DMS153 treated with DMSO at 0.1 percent for 48 hours (cell line): ENCODE results near the gene KCNH1.
A peak's percentile ranks its signal among the peaks of the same experiment; 100 is the strongest.
"Not testable (repeated sequence)": the region's sequence is repeated elsewhere in the genome, so short reads cannot be mapped to it uniquely, and the experiment has no call there.

ENCODE experiments used
- DNase-seq: peaks from one replicate; lab custom pipeline; 2025; ENCODE audit not compliant: unreplicated experiment; lab: John Stamatoyannopoulos, UW

The KCNH1 gene

GRCh38 chr1:211011128-211011527, 122.8 kb downstream of the KCNH1 start:
- not testable (repeated sequence) for DNase-seq

DNA sequence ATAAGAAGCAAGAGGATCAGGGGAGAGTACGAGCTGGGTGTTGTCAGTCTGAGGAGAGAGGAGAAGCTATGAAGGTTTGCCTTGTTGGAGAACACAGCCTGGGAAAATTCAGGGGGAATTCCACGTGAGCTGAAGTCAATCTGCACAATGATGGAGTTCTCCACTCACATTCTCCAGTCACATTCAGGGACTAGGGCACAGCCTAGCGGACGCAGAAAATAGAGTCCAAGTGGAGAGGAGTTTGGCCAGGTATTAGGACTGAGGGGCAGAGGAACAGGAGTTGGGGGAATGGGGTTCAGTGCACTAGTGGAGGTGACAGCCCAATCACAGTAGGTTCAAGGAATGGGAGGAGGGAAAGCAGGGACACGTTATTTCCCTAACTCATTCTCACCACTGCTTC, 124.0 kb downstream of the KCNH1 start:
- no peak for DNase-seq

DNA sequence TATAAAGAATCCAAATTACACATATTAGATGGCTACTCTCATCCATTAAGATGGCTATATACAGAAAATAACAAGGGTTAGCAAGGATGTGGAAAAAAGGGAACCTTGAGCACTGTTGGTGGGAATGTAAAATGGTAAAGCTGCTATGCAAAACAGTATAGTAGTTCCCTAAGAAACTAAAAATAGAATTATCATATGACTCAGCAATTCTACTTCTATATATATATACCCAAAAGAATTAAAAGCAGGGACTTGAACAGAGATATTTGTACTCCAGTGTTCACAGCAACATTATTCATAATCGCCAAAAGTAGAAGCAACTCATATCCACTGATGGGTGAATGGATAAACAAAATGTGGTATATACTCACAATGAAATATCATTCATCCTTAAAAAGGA, 126.1 kb downstream of the KCNH1 start:
- no peak for DNase-seq

DNA sequence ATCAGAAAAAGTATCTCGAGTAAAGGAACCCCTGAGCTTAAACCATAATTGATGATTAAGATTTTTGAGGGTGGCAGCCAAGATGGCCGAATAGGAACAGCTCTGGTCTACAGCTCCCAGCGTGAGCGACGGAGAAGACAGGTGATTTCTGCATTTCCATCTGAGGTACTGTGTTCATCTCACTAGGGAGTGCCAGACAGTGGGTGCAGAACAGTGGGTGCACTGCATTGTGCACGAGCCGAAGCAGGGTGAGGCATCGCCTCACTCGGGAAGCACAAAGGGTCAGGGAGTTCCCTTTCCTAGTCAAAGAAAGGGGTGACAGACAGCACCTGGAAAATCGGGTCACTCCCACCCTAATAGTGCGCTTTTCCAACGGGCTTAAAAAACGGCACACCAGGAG, 138.0 kb downstream of the KCNH1 start:
- DNase-seq = not testable (repeated sequence)

GRCh38 chr1:210992837-210993236, 141.1 kb downstream of the KCNH1 start:
- no peak for DNase-seq

DNA sequence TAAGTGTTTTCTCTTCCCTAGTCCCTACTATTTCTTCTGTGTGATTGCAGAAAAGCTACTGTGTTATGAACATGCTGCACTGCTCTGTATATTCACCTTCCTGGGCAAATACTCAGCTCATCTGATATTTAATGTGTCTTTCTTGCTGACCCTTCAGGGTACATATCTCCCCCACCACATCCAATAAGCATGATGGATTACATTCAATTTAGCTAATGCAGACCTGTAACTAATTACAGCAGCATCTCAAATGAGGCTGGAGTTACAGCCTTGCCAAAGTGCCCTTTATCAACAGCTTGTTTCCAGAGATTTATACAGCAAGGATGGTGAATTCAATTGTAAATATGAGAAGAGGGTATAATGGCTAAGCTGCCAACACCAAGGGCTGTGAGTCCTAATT, 144.0 kb downstream of the KCNH1 start:
- DNase-seq = no peak

DNA sequence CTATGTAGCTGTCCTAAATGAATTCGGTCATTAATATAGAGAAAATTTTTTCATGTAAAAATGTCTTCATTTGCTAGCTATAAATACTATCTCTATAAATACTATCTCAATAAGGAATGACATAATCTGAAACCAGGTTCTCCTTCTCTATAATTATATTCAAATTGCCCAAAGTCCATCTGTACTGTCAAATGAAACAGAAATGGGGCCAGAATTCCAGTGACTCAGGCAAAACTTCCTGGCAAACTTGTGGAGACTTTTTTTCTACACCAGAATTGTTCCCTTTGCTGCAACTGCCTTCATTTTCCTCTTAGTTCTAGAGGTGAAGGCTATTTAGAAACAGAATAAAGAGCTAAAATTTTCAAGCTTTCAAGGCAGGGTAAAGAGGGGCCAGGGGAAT, 152.5 kb downstream of the KCNH1 start:
- no peak for DNase-seq

- no peak for DNase-seq
Measured at GRCh38 chr1:210980082-210980481, 153.9 kb downstream of the KCNH1 start.

GRCh38 chr1:210978974-210979354, 155.0 kb downstream of the KCNH1 start:
- no peak for DNase-seq

DNA sequence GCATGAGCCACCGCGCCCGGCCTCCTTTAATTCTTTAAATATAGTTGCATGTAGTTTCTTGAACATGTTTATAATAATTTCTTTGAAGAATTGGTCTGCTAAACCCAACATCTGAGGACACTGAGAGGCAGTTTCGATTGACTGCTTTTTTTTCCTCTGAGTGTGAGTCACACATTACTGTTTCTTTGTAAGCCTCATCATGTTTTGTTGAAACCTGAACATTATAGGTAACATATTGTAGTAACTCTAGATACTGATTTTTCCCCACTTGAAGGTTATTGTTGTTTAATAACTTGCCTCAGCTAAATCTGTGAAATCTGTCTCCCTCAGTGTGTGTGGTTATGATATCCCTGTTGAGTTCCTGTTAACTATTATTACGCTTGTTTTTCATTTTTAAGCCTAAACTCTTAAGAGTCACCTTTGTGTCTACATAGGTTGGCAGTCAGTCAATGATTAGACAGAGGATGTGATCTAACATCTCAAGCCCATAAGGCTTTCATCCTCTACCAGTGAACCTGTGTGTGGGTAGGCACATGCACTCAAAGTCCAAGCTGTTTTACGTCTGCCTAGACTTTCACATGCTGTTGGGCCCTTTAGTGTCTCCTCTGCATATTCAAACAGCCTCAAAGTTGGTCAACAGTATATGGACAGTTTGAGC, 155.5 kb downstream of the KCNH1 start:
- DNase-seq = no peak

DNA sequence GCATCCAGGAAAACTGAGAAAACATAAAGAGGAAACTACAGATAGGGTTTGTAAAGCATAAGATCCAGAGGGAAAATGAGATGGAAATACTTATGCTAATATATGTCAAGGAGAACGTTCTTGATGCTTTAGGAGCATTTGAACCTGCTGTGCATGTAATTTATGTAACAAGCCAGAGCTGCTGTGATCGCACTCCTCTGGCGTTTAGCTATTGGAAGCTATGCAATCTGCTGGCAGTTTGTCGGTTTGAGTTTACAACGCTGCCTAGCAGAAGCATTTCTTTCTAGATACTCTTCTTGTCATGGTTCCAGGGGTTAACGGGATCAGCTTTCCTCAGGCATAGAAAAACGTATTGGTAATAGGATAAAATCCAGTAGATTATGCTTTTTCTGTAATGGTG, 182.7 kb downstream of the KCNH1 start:
- DNase-seq = no peak

DNA sequence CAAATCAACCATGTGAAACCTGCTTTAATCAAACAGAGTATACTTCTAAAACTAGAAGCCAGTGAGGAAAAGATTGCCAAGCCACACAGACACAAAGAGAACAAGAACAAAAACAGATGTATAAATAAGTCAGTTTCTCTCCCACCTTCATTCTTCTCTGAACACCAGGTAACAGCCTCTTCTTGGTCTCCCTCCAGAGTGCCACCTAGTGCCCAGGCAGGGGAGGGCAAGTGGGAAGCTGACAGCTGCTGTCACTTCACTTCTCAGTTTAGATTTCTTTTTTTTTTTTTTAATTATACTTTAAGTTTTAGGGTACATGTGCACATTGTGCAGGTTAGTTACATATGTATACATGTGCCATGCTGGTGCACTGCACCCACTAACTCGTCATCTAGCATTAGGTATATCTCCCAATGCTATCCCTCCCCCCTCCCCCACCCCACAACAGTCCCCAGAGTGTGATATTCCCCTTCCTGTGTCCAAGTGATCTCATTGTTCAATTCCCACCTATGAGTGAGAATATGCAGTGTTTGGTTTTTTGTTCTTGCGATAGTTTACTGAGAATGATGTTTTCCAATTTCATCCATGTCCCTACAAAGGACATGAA, 183.9 kb downstream of the KCNH1 start:
- peak; percentile 14 for DNase-seq

- DNase-seq = no peak
Measured at GRCh38 chr1:210949489-210949888, 184.5 kb downstream of the KCNH1 start.

- DNase-seq = no peak
Measured at GRCh38 chr1:210949039-210949438, 184.9 kb downstream of the KCNH1 start.

DNA sequence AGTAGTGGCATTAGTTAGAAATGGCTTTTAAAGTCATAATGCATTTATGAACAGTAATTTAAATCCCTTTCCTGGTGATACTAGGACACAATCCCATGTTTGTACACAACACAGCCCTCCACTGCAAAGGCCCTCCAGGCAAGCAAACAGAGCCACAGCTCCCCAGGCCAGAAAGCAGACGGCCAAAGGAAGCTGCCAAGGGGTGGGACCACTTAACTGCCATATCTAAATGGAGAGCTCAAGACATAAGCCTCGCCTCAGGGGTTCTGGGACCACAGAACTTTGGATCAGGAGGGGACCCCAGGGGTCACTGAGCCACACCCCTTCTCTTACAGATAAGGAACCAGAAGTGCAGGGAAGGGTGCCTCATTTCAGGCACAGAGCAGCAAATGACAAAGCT, 189.7 kb downstream of the KCNH1 start:
- no peak for DNase-seq

GRCh38 chr1:210942513-210942912, 191.4 kb downstream of the KCNH1 start:
- DNase-seq = no peak

DNA sequence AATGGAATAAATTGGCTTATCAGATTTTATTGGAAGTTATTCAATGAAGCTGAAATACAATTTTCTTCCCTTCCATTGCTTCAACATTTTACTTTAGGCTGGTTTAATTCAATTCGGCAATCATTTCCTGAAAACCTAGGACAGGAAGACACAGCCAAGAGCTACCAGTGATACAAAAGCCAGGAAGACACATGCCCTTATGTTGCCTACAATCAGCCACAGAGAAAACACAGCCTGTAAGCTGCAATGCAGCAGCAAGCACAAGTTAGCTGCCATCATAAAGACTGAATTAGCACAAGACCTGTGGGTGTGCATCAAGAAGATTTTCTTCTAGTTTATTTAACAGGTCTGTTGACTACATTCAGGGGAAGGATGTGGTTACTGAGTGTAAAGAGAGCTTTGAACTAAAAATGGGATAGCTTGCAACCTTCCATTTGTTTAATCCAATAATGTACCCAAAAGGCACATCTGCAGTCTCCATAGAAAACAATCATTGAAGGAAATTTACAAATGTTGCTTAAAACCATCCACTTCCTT, 193.8 kb downstream of the KCNH1 start:
- DNase-seq = no peak

GRCh38 chr1:210938416-210938925, 195.5 kb downstream of the KCNH1 start:
- no peak for DNase-seq

GRCh38 chr1:210937846-210938245, 196.1 kb downstream of the KCNH1 start:
- no peak for DNase-seq

DNA sequence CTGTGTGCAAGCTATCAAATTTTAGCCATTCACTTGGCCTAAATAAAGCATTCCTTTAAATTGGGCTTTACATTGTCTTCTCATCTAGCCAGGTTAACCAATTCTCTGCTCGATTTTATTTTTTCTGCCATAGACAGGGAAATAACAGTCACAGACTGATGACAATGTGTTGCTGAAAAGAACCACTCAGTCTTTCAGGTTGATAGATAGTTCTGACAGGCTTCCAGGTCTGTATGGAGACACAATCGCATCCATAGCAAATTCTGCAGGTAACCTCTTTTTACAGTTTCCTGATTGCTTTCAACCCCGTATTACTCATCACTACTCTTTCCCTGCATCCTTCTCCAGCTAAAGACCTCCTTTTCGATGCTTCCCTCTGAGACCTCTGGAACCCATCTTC, 198.0 kb downstream of the KCNH1 start:
- no peak for DNase-seq

DNA sequence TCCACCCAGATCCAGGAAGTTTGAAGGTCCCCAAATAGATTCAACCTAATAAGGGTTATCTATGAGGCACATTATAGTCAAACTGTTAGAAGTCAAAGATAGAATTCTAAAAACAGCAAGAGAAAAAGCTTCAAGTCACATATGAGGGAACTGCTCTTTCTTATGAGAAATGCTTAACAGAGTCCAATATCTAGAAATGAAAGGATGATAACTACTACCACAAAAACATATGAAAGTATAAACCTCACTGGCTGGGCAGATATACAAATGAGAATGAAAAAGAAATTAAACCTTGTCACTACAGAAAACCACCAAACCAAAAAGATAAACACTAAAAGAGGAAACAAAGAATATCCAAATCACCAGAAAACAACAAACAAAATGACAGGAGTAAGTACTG, 201.8 kb downstream of the KCNH1 start:
- DNase-seq = no peak

DNA sequence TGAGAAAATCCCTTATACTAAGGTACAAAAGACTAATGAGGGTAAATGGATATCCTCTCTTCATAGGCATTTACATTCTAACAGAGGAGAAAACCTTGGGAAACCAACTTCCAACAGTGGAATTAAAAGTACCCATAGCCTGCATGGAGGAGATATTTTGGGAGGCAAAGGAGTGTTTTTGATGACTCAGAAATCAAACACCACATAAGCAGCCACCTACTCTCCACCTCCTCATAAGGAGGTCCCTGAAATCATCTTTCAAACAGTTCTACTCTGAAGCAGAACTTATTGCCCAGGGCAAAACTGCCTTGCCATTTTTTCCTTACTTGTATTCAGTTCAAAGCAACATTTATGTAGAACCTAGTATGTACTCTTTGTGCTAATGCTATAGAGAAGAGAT, 211.3 kb downstream of the KCNH1 start:
- DNase-seq = no peak
